HepG2 (cell line): ENCODE measurements around the gene VMO1. TPM values are rescaled to one million over a fixed set of nuclear protein-coding genes. Genes with fewer than 3 reads are reported as not detected.

Source experiments
- AHDC1 ChIP-seq: sonication (generic); formaldehyde crosslinking; IDR thresholded peaks from 2 replicates; pipeline ENCODE4 v1.5.1; 2020; ENCODE audit warnings: mild to moderate bottlenecking, missing genetic modification reagents, borderline replicate concordance
- CERS6 ChIP-seq: sonication (generic); formaldehyde crosslinking; IDR thresholded peaks from 2 replicates; pipeline ENCODE4 v1.5.0; 2020; ENCODE audit warnings: missing genetic modification reagents
- DMAP1 ChIP-seq: IDR thresholded peaks from 2 replicates; pipeline ENCODE4 v1.6.1; 2016
- DRAP1 ChIP-seq: IDR thresholded peaks from 2 replicates; pipeline ENCODE4 v1.6.1; 2016; ENCODE audit warnings: missing genetic modification reagents, missing compliant biosample characterization
- ELF1 ChIP-seq: sonication (generic); formaldehyde crosslinking; IDR thresholded peaks from 2 replicates; pipeline ENCODE4 v1.4.0; 2020; ENCODE audit warnings: missing genetic modification reagents
- FIP1L1 ChIP-seq: fragments of 200-400 bp; formaldehyde crosslinking; IDR thresholded peaks from 2 replicates; pipeline ENCODE4 v1.6.1; 2018; ENCODE audit warnings: low read depth, mild to moderate bottlenecking, low read length, moderate library complexity, borderline replicate concordance; ENCODE audit not compliant: insufficient read depth
- HCFC1 ChIP-seq: fragments of 150-350 bp; IDR thresholded peaks from 2 replicates; pipeline ENCODE4 v1.6.1; 2014; ENCODE audit warnings: low read depth, low read length
- IRF1 ChIP-seq: sonication (generic); formaldehyde crosslinking; IDR thresholded peaks from 2 replicates; pipeline ENCODE4 v1.4.0; 2020; ENCODE audit warnings: low read depth, mild to moderate bottlenecking, missing genetic modification reagents
- MTERF4 ChIP-seq: sonication (generic); formaldehyde crosslinking; IDR thresholded peaks from 2 replicates; pipeline ENCODE4 v1.8.0; 2023; ENCODE audit warnings: mild to moderate bottlenecking, missing genetic modification reagents
- NBN ChIP-seq: fragments of 450-650 bp; conservative IDR thresholded peaks from 2 replicates; pipeline ENCODE4 v1.6.1; 2017
- RXRA ChIP-seq: sonication (generic); formaldehyde crosslinking; IDR thresholded peaks from 2 replicates; pipeline ENCODE4 v1.5.1; 2020; ENCODE audit warnings: missing genetic modification reagents
- SALL1 ChIP-seq: sonication (generic); formaldehyde crosslinking; IDR thresholded peaks from 2 replicates; pipeline ENCODE4 v1.8.0; 2022; ENCODE audit warnings: mild to moderate bottlenecking, missing genetic modification reagents
- SIX4 ChIP-seq: sonication (generic); formaldehyde crosslinking; IDR thresholded peaks from 2 replicates; pipeline ENCODE4 v1.4.0; 2020; ENCODE audit warnings: missing genetic modification reagents
- SKI ChIP-seq: fragments of 450-650 bp; IDR thresholded peaks from one replicate; pipeline ENCODE4 v1.6.1; 2018; ENCODE audit warnings: mild to moderate bottlenecking; ENCODE audit not compliant: partially characterized antibody
- SP4 ChIP-seq: sonication (generic); formaldehyde crosslinking; IDR thresholded peaks from 2 replicates; pipeline ENCODE4 v1.8.1; 2023; ENCODE audit warnings: mild to moderate bottlenecking, missing genetic modification reagents
- TOE1 ChIP-seq: sonication (generic); formaldehyde crosslinking; IDR thresholded peaks from 2 replicates; pipeline ENCODE4 v1.4.0; 2020; ENCODE audit warnings: mild to moderate bottlenecking, missing genetic modification reagents
- ZNF232 ChIP-seq: sonication (generic); formaldehyde crosslinking; IDR thresholded peaks from 2 replicates; pipeline ENCODE4 v1.4.0; 2020; ENCODE audit warnings: missing genetic modification reagents, borderline replicate concordance
- ZNF44 ChIP-seq: sonication (generic); formaldehyde crosslinking; IDR thresholded peaks from 2 replicates; pipeline ENCODE4 v1.5.1; 2020; ENCODE audit warnings: mild to moderate bottlenecking, missing genetic modification reagents
- ZNF446 ChIP-seq: sonication (generic); formaldehyde crosslinking; IDR thresholded peaks from 2 replicates; pipeline ENCODE4 v1.5.0; 2020; ENCODE audit warnings: mild to moderate bottlenecking, missing genetic modification reagents
- ZSCAN5A ChIP-seq: sonication (generic); formaldehyde crosslinking; IDR thresholded peaks from 2 replicates; pipeline ENCODE4 v1.8.0; 2022; ENCODE audit warnings: mild to moderate bottlenecking, missing genetic modification reagents, borderline replicate concordance
- polyA plus RNA-seq, 8 experiments: library from polyadenylated mRNA; depleted of rRNA in 3 of 8; stranded (reverse) in 7 of 8; unstranded in 1 of 8; fragments of >200 nt; fragmentation: Illumina TruSeq in 4 of 8; extraction: Trizol in 4 of 8; gene quantifications; 2 replicates each; pipeline versions ENCODE4 v1.2.1 to v1.2.3, GENCODE V29; 2011 to 2016; ENCODE audit warnings: low read depth in 4 of 8, missing spikeins in 1 of 8, mixed read lengths in 1 of 8; ENCODE audit not compliant: insufficient read depth in 1 of 8
- total RNA-seq, 5 experiments: library from RNA; depleted of rRNA; stranded (reverse); fragments of >200 nt; fragmentation: Illumina TruSeq; extraction: Trizol; gene quantifications; 2 replicates each; pipeline ENCODE4 v1.2.3, GENCODE V29; 2016; ENCODE audit warnings: low read depth in 1 of 5

The VMO1 gene
- total and polyA plus RNA-seq, 2 of the 13 experiments (the other 11 are each of a cell fraction or from before 2014, with no cell fraction given) = not detected

- TF ChIP-seq AHDC1 (CRISPR knock-in tag) (no peak), HCFC1 (no peak), CERS6 (no peak), ZSCAN5A (no peak), ELF1 (CRISPR knock-in tag) (no peak), TOE1 (CRISPR knock-in tag) (no peak), SKI (no peak), SP4 (peak; percentile 76), MTERF4 (CRISPR knock-in tag) (0 out of 2 replicates have a peak, but pooled peaks have one; percentile 63), ZNF232 (CRISPR knock-in tag) (no peak), DMAP1 (CRISPR knock-in tag) (no peak), ZNF44 (CRISPR knock-in tag) (no peak), SIX4 (CRISPR knock-in tag) (no peak), NBN (no peak), ZNF446 (CRISPR knock-in tag) (peak; percentile 40; the same call in 1 of the 2 replicates), FIP1L1 (no peak), RXRA (CRISPR knock-in tag) (no peak), IRF1 (CRISPR knock-in tag) (no peak), SALL1 (CRISPR knock-in tag) (peak; percentile 19; the same call in 1 of the 2 replicates), DRAP1 (CRISPR knock-in tag) (no peak; the same call in 1 of the 2 replicates)
Measured at GRCh38 chr17:4806777-4807604, 20.8 kb upstream of the VMO1 start, which contains the start of gene PLD2 (continued).
